Measurements from ENCODE around the gene GHSR.

- no peak for TF ChIP-seq CTCF (IDR thresholded peaks at IDR 0.05; ENCODE audit: low read depth, low read length)
- TF ChIP-seq POLR2A (IDR thresholded peaks at IDR 0.05; ENCODE audit: extremely low read depth, insufficient read length) = no peak
- TF ChIP-seq MYC (IDR thresholded peaks at IDR 0.05; ENCODE audit: low read depth, low read length) = no peak
Observed at GRCh38 chr3:172466553-172467130, 18.4 kb upstream of the GHSR start.

All from NB4 (cell line).